HCT116 (cell line): ENCODE results near the gene SPARCL1. TPM values are rescaled to one million over a fixed set of nuclear protein-coding genes. Genes with fewer than 3 reads are reported as not detected.

Source experiments
- ATAC-seq: fragments of 200-7000 bp; cut with Tn5 transposase; 2 replicates; pipeline ENCODE4 v1.9.1; 2020; ENCODE audit warnings: mild to moderate bottlenecking, moderate library complexity
- BruUV-seq: library from RNA; stranded (reverse); fragments of 400-500 nt; replicated peaks from 2 replicates; lab custom pipeline; 2021; lab: Mats Ljungman, UMichigan
- CTCF ChIA-PET: fragments of 300-600 bp; sonication (Branson Sonifier 250); formaldehyde crosslinking; loops from one replicate; lab custom pipeline; 2021; ENCODE audit warnings: antibody characterized with exemption; lab: Charles Lee
- POLR2A ChIA-PET: fragments of 300-600, 350-600 bp; sonication (Branson Sonifier 250); formaldehyde crosslinking; loops from one replicate; lab custom pipeline; 2021; ENCODE audit warnings: antibody characterized with exemption; lab: Charles Lee
- RAD21 ChIA-PET, 2 experiments: fragments of 300-600 bp; sonication (Branson Sonifier 250); formaldehyde crosslinking; loops; one replicate each; lab custom pipeline; 2023; ENCODE audit warnings: low total read pairs in 2 of 2; ENCODE audit not compliant: uncharacterized antibody in 2 of 2, unreplicated experiment in 2 of 2, low non-redundant PET in 1 of 2; lab: Charles Lee
- DNase-seq: peaks from one replicate; pipeline ENCODE4 v3.0.0-alpha.2; 2010; ENCODE audit warnings: low read depth, low spot score
- H2AFZ ChIP-seq: fragments of 200-600 bp; shearing (Covaris generic), sonication (generic); 2 replicates; pipeline ENCODE4 v1.6.1; 2017; ENCODE audit warnings: low read depth, mixed run types, mixed read lengths, antibody characterized with exemption, low read length; ENCODE audit not compliant: poor library complexity, severe bottlenecking
- H3K27ac ChIP-seq: 2 replicates; pipeline ENCODE4 v1.5.1; 2012; ENCODE audit warnings: low read depth, low read length
- H3K27me3 ChIP-seq: fragments of 200-600 bp; sonication (generic); 2 replicates; pipeline ENCODE4 v1.6.1; 2016; ENCODE audit warnings: mixed run types, low read length, mixed read lengths; ENCODE audit not compliant: insufficient read depth
- H3K36me3 ChIP-seq, 2 experiments: fragments of 200-500 bp in 1 of 2; fragments of 200-600 bp in 1 of 2; sonication (Bioruptor generic) in 1 of 2; sonication (generic) in 1 of 2; 2 replicates each; pipeline versions ENCODE4 v1.5.1 to v1.6.1; 2014 to 2016; ENCODE audit warnings: low read length in 2 of 2, inconsistent platforms in 1 of 2, mixed read lengths in 1 of 2, mixed run types in 1 of 2; ENCODE audit not compliant: insufficient read depth in 2 of 2, control insufficient read depth in 1 of 2
- H3K4me1 ChIP-seq, 2 experiments: fragments of 200-600 bp in 1 of 2; sonication (generic) in 1 of 2; 2 replicates each; pipeline versions ENCODE4 v1.5.1 to v1.6.1; 2012 to 2017; ENCODE audit warnings: low read length in 2 of 2, inconsistent platforms in 1 of 2, mild to moderate bottlenecking in 1 of 2, mixed read lengths in 1 of 2, mixed run types in 1 of 2, moderate library complexity in 1 of 2; ENCODE audit not compliant: insufficient read depth in 2 of 2, control insufficient read depth in 1 of 2
- H3K4me2 ChIP-seq: fragments of 200-600 bp; sonication (generic); 2 replicates; pipeline ENCODE4 v1.6.1; 2017; ENCODE audit warnings: mixed run types, low read length, mixed read lengths
- H3K4me3 ChIP-seq, 2 experiments: fragments of 200-600 bp in 1 of 2; sonication (generic) in 1 of 2; replicated peaks in 1 of 2; 2 replicates each; pipeline ENCODE4 v1.5.1; 2011 to 2016; ENCODE audit warnings: low read length in 2 of 2, control low read depth in 1 of 2, low read depth in 1 of 2, mild to moderate bottlenecking in 1 of 2, mixed read lengths in 1 of 2, mixed run types in 1 of 2
- H3K79me2 ChIP-seq: fragments of 200-600 bp; sonication (generic); 2 replicates; pipeline ENCODE4 v1.6.1; 2017; ENCODE audit warnings: mild to moderate bottlenecking, mixed run types, low read length, moderate library complexity, mixed read lengths; ENCODE audit not compliant: insufficient read depth
- H3K9ac ChIP-seq: fragments of 200-600 bp; sonication (generic); 2 replicates; pipeline ENCODE4 v1.6.1; 2016; ENCODE audit warnings: low read length, mixed read lengths
- H3K9me2 ChIP-seq: fragments of 200-600 bp; sonication (generic), shearing (Covaris generic); 2 replicates; pipeline ENCODE4 v1.6.1; 2017; ENCODE audit warnings: mixed run types, mild to moderate bottlenecking, moderate library complexity; ENCODE audit not compliant: insufficient read depth
- H3K9me3 ChIP-seq, 2 experiments: fragments of 200-500 bp in 1 of 2; fragments of 200-600 bp in 1 of 2; sonication (Bioruptor generic) in 1 of 2; sonication (generic) in 1 of 2; 2 replicates each; pipeline ENCODE4 v1.6.1; 2014 to 2017; ENCODE audit warnings: low read length in 2 of 2, mixed read lengths in 2 of 2, inconsistent platforms in 1 of 2, low read depth in 1 of 2, mild to moderate bottlenecking in 1 of 2, mixed run types in 1 of 2, moderate library complexity in 1 of 2; ENCODE audit not compliant: control insufficient read depth in 1 of 2, insufficient read depth in 1 of 2
- H4K20me1 ChIP-seq: fragments of 200-600 bp; sonication (generic), shearing (Covaris generic); 2 replicates; pipeline ENCODE4 v1.6.1; 2017; ENCODE audit warnings: mixed run types, mild to moderate bottlenecking, moderate library complexity; ENCODE audit not compliant: insufficient read depth
- CBX3 ChIP-seq: IDR thresholded peaks from 2 replicates; pipeline ENCODE4 v1.6.1; 2012; ENCODE audit warnings: low read depth
- EGR1 ChIP-seq: IDR thresholded peaks from 2 replicates; pipeline ENCODE4 v1.6.1; 2012; ENCODE audit warnings: low read depth
- ELF1 ChIP-seq: IDR thresholded peaks from 2 replicates; pipeline ENCODE4 v1.6.1; 2012; ENCODE audit warnings: low read depth, borderline replicate concordance
- EZH2 ChIP-seq: fragments of 200-600 bp; sonication (generic); IDR thresholded peaks from 2 replicates; pipeline ENCODE4 v1.6.1; 2017; ENCODE audit warnings: antibody characterized with exemption, mixed run types
- FOSL1 ChIP-seq: IDR thresholded peaks from 2 replicates; pipeline ENCODE4 v1.6.1; 2012; ENCODE audit warnings: low read depth
- MAX ChIP-seq: IDR thresholded peaks from 2 replicates; pipeline ENCODE4 v1.6.1; 2012
- RAD21 ChIP-seq: IDR thresholded peaks from 2 replicates; pipeline ENCODE4 v1.6.1; 2012; ENCODE audit warnings: low read depth, mild to moderate bottlenecking
- REST ChIP-seq: IDR thresholded peaks from 2 replicates; pipeline ENCODE4 v1.6.1; 2012; ENCODE audit warnings: low read depth
- SRF ChIP-seq: IDR thresholded peaks from 2 replicates; pipeline ENCODE4 v1.6.1; 2012; ENCODE audit warnings: low read depth
- TCF7L2 ChIP-seq: IDR thresholded peaks from 2 replicates; pipeline ENCODE4 v1.7.0; 2011; ENCODE audit warnings: borderline replicate concordance, inconsistent platforms; ENCODE audit not compliant: insufficient read depth, insufficient read length; ENCODE audit errors: extremely low read depth
- YY1 ChIP-seq: IDR thresholded peaks from 2 replicates; pipeline ENCODE4 v1.6.1; 2011; ENCODE audit warnings: low read length, low read depth, moderate library complexity, mild to moderate bottlenecking; ENCODE audit not compliant: insufficient replicate concordance; ENCODE audit errors: extremely low read depth
- ZBTB33 ChIP-seq: IDR thresholded peaks from 2 replicates; pipeline ENCODE4 v1.6.1; 2011; ENCODE audit warnings: mild to moderate bottlenecking, low read length, moderate library complexity; ENCODE audit not compliant: insufficient replicate concordance; ENCODE audit errors: extremely low read depth
- ZFX ChIP-seq: fragments of 450-650 bp; IDR thresholded peaks from 2 replicates; pipeline ENCODE4 v1.6.1; 2017
- intact Hi-C: fragments of 100-400 bp; cut with micrococcal nuclease; formaldehyde crosslinking; loops from 2 replicates; pipeline ENCODE4 v1.10.0; 2022
- total RNA-seq: library from RNA; stranded (reverse); gene quantifications from one replicate; pipeline ENCODE4 v1.2.1, GENCODE V29; 2021; ENCODE audit not compliant: unreplicated experiment
- TF ChIP-seq, protein P1 (sequence below), 3 experiments: fragments of 200-600 bp in 1 of 3; sonication (generic) in 1 of 3; IDR thresholded peaks in 2 of 3; conservative IDR thresholded peaks in 1 of 3; 2 replicates each; pipeline ENCODE4 v1.5.1; 2012 to 2017; ENCODE audit warnings: low read depth in 2 of 3, low read length in 2 of 3, antibody characterized with exemption in 1 of 3, borderline replicate concordance in 1 of 3, control low read depth in 1 of 3, mild to moderate bottlenecking in 1 of 3, mixed read lengths in 1 of 3, mixed run types in 1 of 3, moderate library complexity in 1 of 3; ENCODE audit not compliant: insufficient read depth in 1 of 3

SPARCL1 gene
- total RNA-seq, 1 experiment from 2014 or later: 0.96 TPM

DNA sequence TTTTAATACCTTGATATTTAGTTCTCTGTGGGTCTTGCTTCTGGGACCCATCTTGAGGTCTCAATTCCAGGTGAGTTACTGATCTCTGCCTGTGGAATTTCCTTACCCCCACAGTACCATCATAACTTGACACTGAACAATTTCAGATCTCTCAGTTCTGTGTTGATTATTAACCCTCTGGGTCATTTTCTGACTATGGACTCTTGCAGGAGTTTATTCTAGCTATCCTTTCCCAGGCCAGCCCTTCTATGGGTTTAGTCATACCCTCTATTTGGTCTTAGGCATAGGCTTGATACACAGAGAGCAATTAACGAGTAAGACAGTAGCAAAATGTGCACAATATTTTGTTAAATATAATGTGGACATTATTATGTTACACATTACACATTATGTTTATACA lies 3.7 kb upstream of the SPARCL1 start:
- no peak overlapping the region for H3K4me2 ChIP-seq
- H3K4me1 ChIP-seq: peaks cover 0 to 5% of the 10 kb centered on the region in 2 experiments; a peak in 1 of 4 replicates
- ChIA-PET RAD21 (no interaction called here), CTCF (no interaction called here), POLR2A (no interaction called here)
- no peaks in the 10 kb centered on the region for H3K9me2 ChIP-seq
- H3K36me3 ChIP-seq: no peaks in the 10 kb centered on the region
- H3K27ac ChIP-seq: no peak overlapping the region
- intact Hi-C loops: no loop called here
- no peaks in the 10 kb centered on the region for H3K27me3 ChIP-seq
- H3K79me2 ChIP-seq: no peaks in the 10 kb centered on the region
- no peak for ATAC-seq
- H3K4me3 ChIP-seq: no peak overlapping the region
- no peak overlapping the region for H3K9ac ChIP-seq
- DNase-seq: no peak
- no peak overlapping the region for H2AFZ ChIP-seq
- H4K20me1 ChIP-seq: no peaks in the 10 kb centered on the region
- no TSS peak for BruUV-seq
- H3K9me3 ChIP-seq: no peaks in the 10 kb centered on the region
- TF ChIP-seq MAX: no peak
- TF ChIP-seq, protein P1, sequence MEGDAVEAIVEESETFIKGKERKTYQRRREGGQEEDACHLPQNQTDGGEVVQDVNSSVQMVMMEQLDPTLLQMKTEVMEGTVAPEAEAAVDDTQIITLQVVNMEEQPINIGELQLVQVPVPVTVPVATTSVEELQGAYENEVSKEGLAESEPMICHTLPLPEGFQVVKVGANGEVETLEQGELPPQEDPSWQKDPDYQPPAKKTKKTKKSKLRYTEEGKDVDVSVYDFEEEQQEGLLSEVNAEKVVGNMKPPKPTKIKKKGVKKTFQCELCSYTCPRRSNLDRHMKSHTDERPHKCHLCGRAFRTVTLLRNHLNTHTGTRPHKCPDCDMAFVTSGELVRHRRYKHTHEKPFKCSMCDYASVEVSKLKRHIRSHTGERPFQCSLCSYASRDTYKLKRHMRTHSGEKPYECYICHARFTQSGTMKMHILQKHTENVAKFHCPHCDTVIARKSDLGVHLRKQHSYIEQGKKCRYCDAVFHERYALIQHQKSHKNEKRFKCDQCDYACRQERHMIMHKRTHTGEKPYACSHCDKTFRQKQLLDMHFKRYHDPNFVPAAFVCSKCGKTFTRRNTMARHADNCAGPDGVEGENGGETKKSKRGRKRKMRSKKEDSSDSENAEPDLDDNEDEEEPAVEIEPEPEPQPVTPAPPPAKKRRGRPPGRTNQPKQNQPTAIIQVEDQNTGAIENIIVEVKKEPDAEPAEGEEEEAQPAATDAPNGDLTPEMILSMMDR (IDR thresholded peaks at IDR 0.05 in 2 of 3, conservative IDR thresholded peaks at IDR 0.05 in 1 of 3; ENCODE audit: borderline replicate concordance in 1 of 3, insufficient read depth in 1 of 3, low read depth in 2 of 3, low read length in 2 of 3): no peak
- no peak for TF ChIP-seq EGR1
- no peak for TF ChIP-seq REST
- no peak for TF ChIP-seq RAD21
- TF ChIP-seq SRF: no peak
- no peak for TF ChIP-seq ELF1
- no peak for TF ChIP-seq ZFX
- no peak for TF ChIP-seq ZBTB33
- no peak for TF ChIP-seq FOSL1
- no peak for TF ChIP-seq CBX3
- TF ChIP-seq YY1: no peak
- no peak for TF ChIP-seq TCF7L2
- TF ChIP-seq EZH2: no peak
- TF ChIP-seq, all 23 proteins: peak for 0
